ENCODE results near the gene PXK.

GRCh38 chr3:58433400-58434167, 100.9 kb downstream of the PXK start, which contains the start of gene PDHB:
- TF ChIP-seq CTCF (IDR thresholded peaks at IDR 0.05; ENCODE audit: poor library complexity) (no peak), EZH2 (IDR thresholded peaks at IDR 0.05; ENCODE audit: borderline replicate concordance) (no peak), EZH2phosphoT487 (IDR thresholded peaks at IDR 0.05; ENCODE audit: low read depth, severe bottlenecking, unreplicated experiment) (no peak)

Measured in hepatocyte (in vitro differentiated cells).